GM23338 (cell line): ENCODE results near the gene ARHGEF28.

Source experiments
- CREB1 ChIP-seq: fragments of 250-450 bp; sonication (Bioruptor Pico); IDR thresholded peaks from 2 replicates; pipeline ENCODE4 v1.5.0; 2020; ENCODE audit warnings: low read depth, mild to moderate bottlenecking, moderate library complexity
- CTCF ChIP-seq, 2 experiments: fragments of 200-600 bp in 1 of 2; sonication (generic) in 1 of 2; conservative IDR thresholded peaks; 2 replicates each; pipeline versions ENCODE4 v1.5.1 to v1.6.1; 2016 to 2017; ENCODE audit warnings: antibody characterized with exemption in 2 of 2, low read depth in 2 of 2, mild to moderate bottlenecking in 2 of 2, moderate library complexity in 1 of 2
- ETS1 ChIP-seq: IDR thresholded peaks from 2 replicates; pipeline ENCODE4 v1.6.1; 2016; ENCODE audit warnings: antibody characterized with exemption
- EZH2 ChIP-seq: fragments of 200-600 bp; sonication (generic); IDR thresholded peaks from one replicate; pipeline ENCODE4 v1.8.0; 2017; ENCODE audit warnings: antibody characterized with exemption, mild to moderate bottlenecking, low read depth; ENCODE audit not compliant: unreplicated experiment
- EZH2phosphoT487 ChIP-seq: fragments of 200-600 bp; sonication (generic); IDR thresholded peaks from one replicate; pipeline ENCODE4 v1.8.1; 2018; ENCODE audit warnings: antibody characterized with exemption; ENCODE audit not compliant: unreplicated experiment
- JUNB ChIP-seq: IDR thresholded peaks from one replicate; pipeline ENCODE4 v1.6.1; 2016; ENCODE audit warnings: antibody characterized with exemption; ENCODE audit not compliant: unreplicated experiment
- NANOG ChIP-seq: IDR thresholded peaks from 2 replicates; pipeline ENCODE4 v1.6.1; 2016; ENCODE audit warnings: antibody characterized with exemption, borderline replicate concordance
- POLR2AphosphoS5 ChIP-seq: IDR thresholded peaks from 2 replicates; pipeline ENCODE4 v1.6.1; 2016; ENCODE audit warnings: antibody characterized with exemption, low read depth
- REST ChIP-seq: IDR thresholded peaks from one replicate; pipeline ENCODE4 v1.6.1; 2018; ENCODE audit warnings: antibody characterized with exemption; ENCODE audit not compliant: unreplicated experiment
- STAT1 ChIP-seq: IDR thresholded peaks from one replicate; pipeline ENCODE4 v1.6.1; 2016; ENCODE audit warnings: antibody characterized with exemption; ENCODE audit not compliant: unreplicated experiment
- ZNF114 ChIP-seq: fragments of 250-450 bp; sonication (Bioruptor Pico); IDR thresholded peaks from 2 replicates; pipeline ENCODE4 v1.5.0; 2020; ENCODE audit warnings: mild to moderate bottlenecking, moderate library complexity

GRCh38 chr5:73928476-73929070 is 302.6 kb downstream of the ARHGEF28 start:
- TF ChIP-seq EZH2 (no peak), CTCF (conservative IDR thresholded peaks at IDR 0.05; ENCODE audit: low read depth in 2 of 2) (no peak), CREB1 (CRISPR knock-in tag) (no peak), POLR2AphosphoS5 (no peak), EZH2phosphoT487 (no peak), REST (no peak), ZNF114 (CRISPR knock-in tag) (no peak), JUNB (no peak), NANOG (no peak), ETS1 (no peak), STAT1 (no peak)
